GM19328 (cell line): ENCODE data around the gene KDSR.

Experiments
- ATAC-seq: cut with Tn5 transposase; IDR thresholded peaks from one replicate; pipeline ENCODE4 v1.9.1; 2021; ENCODE audit warnings: mild to moderate bottlenecking, moderate library complexity; ENCODE audit not compliant: unreplicated experiment

KDSR gene

DNA sequence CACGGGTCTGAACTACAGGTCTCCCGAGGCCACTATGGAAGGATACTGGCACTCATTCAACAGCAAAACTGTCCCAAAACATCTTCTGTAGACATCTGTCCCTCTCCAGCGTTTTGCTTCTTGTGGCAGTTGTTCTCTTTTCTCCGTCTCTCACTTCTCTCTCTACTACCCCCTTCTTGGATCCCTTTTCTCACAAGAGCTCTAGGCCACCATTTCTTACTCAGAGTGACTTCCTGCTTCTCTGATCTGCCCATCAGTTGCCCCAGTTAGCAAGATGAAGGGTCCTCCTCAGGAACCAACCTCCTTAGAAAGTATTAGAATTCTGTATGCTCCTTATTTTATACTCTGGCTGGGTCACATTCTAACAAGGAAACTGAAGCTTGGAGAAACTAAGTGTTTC lies 80.1 kb downstream of the KDSR start:
- no peak for ATAC-seq

DNA sequence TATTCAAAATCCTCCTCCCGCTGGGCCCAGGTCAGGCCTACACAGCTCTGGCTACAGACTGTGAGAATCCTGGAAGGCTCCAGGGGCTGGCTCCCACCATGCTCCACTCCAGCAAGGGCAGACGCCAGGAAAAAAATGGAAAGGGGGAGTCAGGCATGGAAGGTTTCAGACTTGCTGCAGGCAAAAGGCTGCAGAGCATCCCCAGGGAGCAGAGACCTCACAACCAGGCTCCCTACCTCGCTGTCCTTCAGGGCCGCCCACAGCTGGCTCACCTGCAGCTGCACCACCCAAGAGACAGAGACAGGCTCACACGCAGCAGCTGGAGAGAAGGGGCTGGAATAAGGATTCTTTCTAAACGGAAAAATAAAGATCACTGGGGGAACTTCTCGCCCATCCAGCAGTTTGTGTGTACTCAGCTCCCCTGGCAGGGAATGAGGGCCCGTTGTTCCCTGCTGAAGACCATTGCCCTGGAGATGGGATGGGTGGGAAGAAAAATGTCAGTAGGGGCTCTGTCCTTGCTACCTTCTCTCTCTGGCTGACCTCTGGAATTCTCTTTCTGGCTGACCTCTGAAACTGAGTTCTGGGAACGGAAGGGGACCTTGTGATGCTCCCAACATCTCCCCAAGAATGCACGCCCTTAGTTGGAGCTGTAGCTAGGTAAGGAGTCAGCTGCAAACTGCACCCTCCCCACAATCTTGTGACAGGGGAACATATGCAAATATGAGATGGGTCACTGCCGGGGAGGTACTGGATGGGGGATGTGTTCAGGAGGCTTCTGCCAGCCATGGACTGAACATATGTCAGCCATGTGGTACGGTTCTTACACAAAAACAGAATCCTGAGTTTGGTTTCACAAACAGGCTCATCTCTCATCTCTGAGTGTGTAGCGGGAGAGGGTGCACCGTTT lies 81.9 kb downstream of the KDSR start:
- ATAC-seq, result peak; percentile 92

DNA sequence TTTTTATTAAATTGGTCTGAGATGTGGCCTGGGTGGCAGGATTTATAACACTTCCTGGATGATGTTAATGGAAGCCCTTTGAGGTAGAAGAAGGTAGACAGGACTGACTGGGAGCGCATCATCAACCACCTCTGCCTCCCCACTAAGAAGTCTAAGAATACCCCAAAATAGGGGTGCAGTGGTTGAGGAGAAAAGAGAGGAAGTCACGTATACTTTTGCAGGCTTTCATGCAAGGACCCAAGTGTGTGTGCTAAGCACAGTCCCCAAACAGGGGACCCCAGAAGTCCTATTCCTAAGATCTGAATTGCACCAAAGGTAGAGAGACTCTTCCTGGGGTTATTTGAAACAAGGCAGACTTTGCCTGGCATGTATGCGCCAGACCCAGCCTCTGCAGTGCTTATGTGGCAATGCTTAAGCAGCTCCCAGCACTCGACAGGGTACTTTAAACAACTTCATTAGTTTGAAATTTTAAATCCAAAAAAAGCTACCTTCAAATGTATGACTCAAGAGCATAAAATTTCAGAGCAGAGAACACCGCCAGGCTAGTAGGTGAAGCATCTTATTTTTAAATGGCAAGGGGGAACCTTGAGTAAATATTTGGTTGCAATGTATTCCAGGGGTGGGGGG lies 82.7 kb downstream of the KDSR start:
- ATAC-seq, result no peak

GRCh38 chr18:63283305-63284094 lies 83.5 kb downstream of the KDSR start:
- ATAC-seq, result no peak

DNA sequence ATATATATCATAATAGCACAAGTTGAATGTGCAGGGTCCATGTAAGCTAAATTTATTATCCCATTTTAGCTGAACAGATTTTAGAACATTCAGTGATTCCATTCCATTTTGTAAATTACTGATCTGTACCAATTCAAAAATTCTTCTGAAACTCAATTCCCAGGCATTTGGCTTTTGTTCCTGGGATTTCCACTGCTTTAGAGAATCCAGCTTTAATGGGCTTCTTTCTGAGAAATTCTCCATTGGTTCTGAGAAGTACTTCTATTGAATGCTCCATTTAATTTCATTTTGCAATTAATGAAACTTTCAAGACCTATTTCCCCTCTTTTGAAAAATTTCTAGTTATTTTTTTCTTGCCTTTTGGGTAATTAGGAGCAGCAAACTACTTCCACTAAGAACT lies 84.2 kb downstream of the KDSR start:
- ATAC-seq, result no peak
